ENCODE results near the gene CYTH3.

DNA sequence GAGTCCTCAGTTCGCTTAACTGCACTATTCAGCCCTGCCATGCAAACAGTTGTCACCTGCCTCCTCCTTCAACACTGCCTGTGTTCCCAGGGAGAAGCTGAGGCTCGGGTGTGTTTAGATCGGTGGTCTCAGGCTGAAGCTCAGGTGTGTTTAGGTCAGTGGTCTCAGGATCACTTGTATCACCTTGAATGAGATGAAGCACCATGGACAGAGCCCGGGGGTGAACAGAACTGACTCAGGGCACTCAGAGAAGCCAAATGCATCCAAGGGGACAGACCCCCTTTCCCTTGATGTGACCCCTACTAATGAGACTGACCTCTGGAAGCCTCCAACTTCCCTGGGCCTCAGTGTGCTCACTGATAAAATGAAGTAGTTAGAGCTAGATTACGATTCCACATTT lies 84.0 kb downstream of the CYTH3 start:
- TF ChIP-seq, protein P1, sequence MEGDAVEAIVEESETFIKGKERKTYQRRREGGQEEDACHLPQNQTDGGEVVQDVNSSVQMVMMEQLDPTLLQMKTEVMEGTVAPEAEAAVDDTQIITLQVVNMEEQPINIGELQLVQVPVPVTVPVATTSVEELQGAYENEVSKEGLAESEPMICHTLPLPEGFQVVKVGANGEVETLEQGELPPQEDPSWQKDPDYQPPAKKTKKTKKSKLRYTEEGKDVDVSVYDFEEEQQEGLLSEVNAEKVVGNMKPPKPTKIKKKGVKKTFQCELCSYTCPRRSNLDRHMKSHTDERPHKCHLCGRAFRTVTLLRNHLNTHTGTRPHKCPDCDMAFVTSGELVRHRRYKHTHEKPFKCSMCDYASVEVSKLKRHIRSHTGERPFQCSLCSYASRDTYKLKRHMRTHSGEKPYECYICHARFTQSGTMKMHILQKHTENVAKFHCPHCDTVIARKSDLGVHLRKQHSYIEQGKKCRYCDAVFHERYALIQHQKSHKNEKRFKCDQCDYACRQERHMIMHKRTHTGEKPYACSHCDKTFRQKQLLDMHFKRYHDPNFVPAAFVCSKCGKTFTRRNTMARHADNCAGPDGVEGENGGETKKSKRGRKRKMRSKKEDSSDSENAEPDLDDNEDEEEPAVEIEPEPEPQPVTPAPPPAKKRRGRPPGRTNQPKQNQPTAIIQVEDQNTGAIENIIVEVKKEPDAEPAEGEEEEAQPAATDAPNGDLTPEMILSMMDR (conservative IDR thresholded peaks at IDR 0.05 in 1 of 2, IDR thresholded peaks at IDR 0.05 in 1 of 2; ENCODE audit: low read depth in 1 of 2, low read length in 2 of 2): no peak
- TF ChIP-seq EZH2 (IDR thresholded peaks at IDR 0.05; ENCODE audit: low read length, missing control alignments): no peak

Measured in fibroblast of lung (primary cell).